Astrocyte of the spinal cord (primary cell): ENCODE measurements around the gene HDAC4.

Experiments used
- DNase-seq: peaks from one replicate; pipeline ENCODE4 v3.0.0; 2011; ENCODE audit warnings: low read depth, low spot score
- H3K4me3 ChIP-seq: 2 replicates; pipeline ENCODE4 v1.5.1; 2011; ENCODE audit warnings: low read depth, mild to moderate bottlenecking, low read length, moderate library complexity
- CTCF ChIP-seq: IDR thresholded peaks from 2 replicates; pipeline ENCODE4 v1.5.1; 2012; ENCODE audit warnings: low read depth, mild to moderate bottlenecking, low read length, inconsistent platforms
- in situ Hi-C: cut with HindIII; loops from 2 replicates; pipeline ENCODE4 v1.10.0; 2017; ENCODE audit warnings: low sequenced_read_pairs

The HDAC4 gene

GRCh38 chr2:239230318-239231052 lies 170.3 kb downstream of the HDAC4 start:
- no peak for DNase-seq
- TF ChIP-seq CTCF, result no peak
- no peak overlapping the region for H3K4me3 ChIP-seq
- in situ Hi-C loops, result no loop called here

GRCh38 chr2:239229545-239230279 lies 171.1 kb downstream of the HDAC4 start:
- in situ Hi-C loops, result no loop called here
- TF ChIP-seq CTCF, result no peak
- H3K4me3 ChIP-seq, result no peak overlapping the region
- DNase-seq, result no peak

- H3K4me3 ChIP-seq, result no peak overlapping the region
- in situ Hi-C loops, result no loop called here
- TF ChIP-seq CTCF, result no peak
- no peak for DNase-seq
Measured at GRCh38 chr2:239227661-239228371, 173.0 kb downstream of the HDAC4 start.

GRCh38 chr2:239226677-239227581 lies 173.9 kb downstream of the HDAC4 start:
- in situ Hi-C loops, result no loop called here
- no peak for TF ChIP-seq CTCF
- H3K4me3 ChIP-seq, result no peak overlapping the region
- DNase-seq, result no peak

- TF ChIP-seq CTCF, result no peak
- in situ Hi-C loops, result no loop called here
- peak; percentile 77 for DNase-seq
- H3K4me3 ChIP-seq, result no peak overlapping the region
Measured at GRCh38 chr2:239225871-239226561, 174.8 kb downstream of the HDAC4 start.
